Stomach (tissue), 4 donors: ENCODE results near the gene SLC20A1.

Source experiments
- CTCF ChIP-seq, 7 experiments: fragments of 450-650 bp in 4 of 7; fragments of 200-600 bp in 3 of 7; sonication (generic) in 3 of 7; IDR thresholded peaks; one replicate each; pipeline ENCODE4 v1.5.1; 2016 to 2019; ENCODE audit warnings: antibody characterized with exemption in 7 of 7, control low read depth in 2 of 7, mild to moderate bottlenecking in 1 of 7
- EP300 ChIP-seq: sonication (generic); formaldehyde crosslinking; IDR thresholded peaks from one replicate; pipeline ENCODE4 v1.6.1; 2017; ENCODE audit warnings: antibody characterized with exemption
- POLR2A ChIP-seq, 4 donors: fragments of 450-650 bp; IDR thresholded peaks; one replicate each; pipeline ENCODE4 v1.6.1; 2016; ENCODE audit warnings: antibody characterized with exemption in 4 of 4, control low read depth in 2 of 4, mild to moderate bottlenecking in 1 of 4, moderate library complexity in 1 of 4
- POLR2AphosphoS5 ChIP-seq, 3 donors: sonication (generic); formaldehyde crosslinking; IDR thresholded peaks; one replicate each; pipeline ENCODE4 v1.6.1; 2016; ENCODE audit warnings: antibody characterized with exemption in 3 of 3

GRCh38 chr2:112640467-112640799 lies 5.3 kb upstream of the SLC20A1 start:
- TF ChIP-seq POLR2A (IDR thresholded peaks at IDR 0.05) (no peak), CTCF (IDR thresholded peaks at IDR 0.05) (no peak), POLR2AphosphoS5 (IDR thresholded peaks at IDR 0.05) (no peak), EP300 (no peak)
